K562 (cell line): ENCODE data around the gene PCBP3. TPM values are rescaled to one million over a fixed set of nuclear protein-coding genes. Genes with fewer than 3 reads are reported as not detected.

Experiments
- ATAC-seq: fragments of 200-7000 bp; cut with Tn5 transposase; 3 replicates; pipeline ENCODE4 v1.9.1; 2020; ENCODE audit warnings: moderate library complexity
- BruUV-seq: library from RNA; stranded (reverse); fragments of 400-500 nt; replicated peaks from 2 replicates; lab custom pipeline; 2021; lab: Mats Ljungman, UMichigan
- CTCF ChIA-PET: fragments of 300-600 bp; formaldehyde crosslinking; extraction: SDS; loops from one replicate; lab custom pipeline; 2021; ENCODE audit warnings: low intra/inter-chr PET ratio; lab: Yijun Ruan, JAX
- POLR2A ChIA-PET: fragments of 300-600, 350-650 bp; sonication (Branson Sonifier 250); formaldehyde crosslinking; extraction: SDS; loops from one replicate; lab custom pipeline; 2021; ENCODE audit warnings: antibody characterized with exemption, inconsistent platforms; lab: Yijun Ruan, JAX
- DNase-seq, 4 experiments: peaks; one replicate each; pipeline versions ENCODE4 v3.0.0 to v3.0.0-alpha.2; 2011 to 2018; ENCODE audit warnings: low spot score in 3 of 4, mixed read lengths in 3 of 4; ENCODE audit errors: extremely low read depth in 1 of 4
- FAIRE-seq: peaks from 2 replicates; lab custom pipeline; 2011; peaks lifted over from hg19 to GRCh38; lab: Jason Lieb, UNC
- H2AFZ ChIP-seq: 2 replicates; pipeline ENCODE4 v1.6.0; 2011; ENCODE audit warnings: low read depth, low read length, control low read depth, inconsistent platforms
- H3K27ac ChIP-seq: fragments of 200-600 bp; 3 replicates; pipeline ENCODE4 v1.8.0; 2011; ENCODE audit warnings: low read depth, mild to moderate bottlenecking, control low read depth, inconsistent platforms, low read length, moderate library complexity, mixed read lengths; ENCODE audit errors: extremely low read depth
- H3K27me3 ChIP-seq, 2 experiments: fragments of 300-600 bp in 1 of 2; 2 replicates in 1 of 2; 3 replicates in 1 of 2; pipeline versions ENCODE4 v1.6.0 to v1.8.0; 2011; ENCODE audit warnings: inconsistent platforms in 2 of 2, low read length in 2 of 2, mild to moderate bottlenecking in 1 of 2, mixed read lengths in 1 of 2, moderate library complexity in 1 of 2; ENCODE audit not compliant: control insufficient read depth in 2 of 2, insufficient read depth in 2 of 2
- H3K36me3 ChIP-seq: fragments of 300-600 bp; 3 replicates; pipeline ENCODE4 v1.8.0; 2011; ENCODE audit warnings: mild to moderate bottlenecking, low read length, inconsistent platforms; ENCODE audit not compliant: control insufficient read depth, insufficient read depth
- H3K4me1 ChIP-seq, 2 experiments: fragments of 200-600 bp in 1 of 2; replicated peaks in 1 of 2; 2 replicates in 1 of 2; 3 replicates in 1 of 2; pipeline versions ENCODE4 v1.5.1 to v1.8.0; 2011; ENCODE audit warnings: inconsistent platforms in 2 of 2, low read length in 2 of 2, mild to moderate bottlenecking in 1 of 2, mixed read lengths in 1 of 2, moderate library complexity in 1 of 2; ENCODE audit not compliant: control insufficient read depth in 2 of 2, insufficient read depth in 2 of 2
- H3K4me2 ChIP-seq: 2 replicates; pipeline ENCODE4 v1.6.1; 2011; ENCODE audit warnings: low read length, control low read depth, inconsistent platforms, mixed read lengths; ENCODE audit not compliant: insufficient read depth
- H3K4me3 ChIP-seq: fragments of 200-600 bp; sonication (generic), shearing (Covaris generic); 2 replicates; pipeline ENCODE4 v1.5.1; 2016; ENCODE audit warnings: control low read depth, inconsistent platforms
- H3K79me2 ChIP-seq: fragments of 200-600 bp; 3 replicates; pipeline ENCODE4 v1.8.0; 2011; ENCODE audit warnings: low read length, inconsistent platforms; ENCODE audit not compliant: control insufficient read depth, insufficient read depth
- H3K9ac ChIP-seq, 2 experiments: 2 replicates each; pipeline versions ENCODE4 v1.6.0 to v1.6.1; 2011; ENCODE audit warnings: low read depth in 2 of 2, low read length in 2 of 2, control low read depth in 1 of 2, inconsistent platforms in 1 of 2, mild to moderate bottlenecking in 1 of 2, mixed read lengths in 1 of 2; ENCODE audit not compliant: insufficient read depth in 1 of 2
- H3K9me1 ChIP-seq: one replicate; pipeline ENCODE4 v1.6.0; 2011; ENCODE audit warnings: inconsistent platforms, mild to moderate bottlenecking, low read length, moderate library complexity; ENCODE audit not compliant: control insufficient read depth, insufficient read depth
- H3K9me3 ChIP-seq: replicated peaks from 2 replicates; pipeline ENCODE4 v1.5.1; 2011; ENCODE audit warnings: low read depth, low read length, inconsistent platforms; ENCODE audit not compliant: control insufficient read depth, insufficient read depth
- H4K20me1 ChIP-seq: replicated peaks from 2 replicates; pipeline ENCODE4 v1.6.1; 2011; ENCODE audit warnings: low read length, inconsistent platforms, mixed read lengths; ENCODE audit not compliant: control insufficient read depth, insufficient read depth
- CHCHD3 ChIP-seq: fragments of 250-450 bp; sonication (Bioruptor Pico); IDR thresholded peaks from 2 replicates; pipeline ENCODE4 v2.1.2; 2022; ENCODE audit warnings: mild to moderate bottlenecking
- CSDE1 ChIP-seq, 2 experiments: fragments of 450-650 bp; IDR thresholded peaks; 2 replicates each; pipeline ENCODE4 v1.6.1; 2016; ENCODE audit warnings: mild to moderate bottlenecking in 1 of 2
- DLX4 ChIP-seq: fragments of 250-450 bp; sonication (Bioruptor Pico); IDR thresholded peaks from 2 replicates; pipeline ENCODE4 v1.6.1; 2021; ENCODE audit warnings: mild to moderate bottlenecking
- FIP1L1 ChIP-seq: fragments of 200-400 bp; formaldehyde crosslinking; IDR thresholded peaks from 2 replicates; pipeline ENCODE4 v1.6.1; 2018; ENCODE audit warnings: mild to moderate bottlenecking, low read depth, low read length; ENCODE audit not compliant: poor library complexity, severe bottlenecking
- FOXA3 ChIP-seq, 2 experiments: fragments of 450-650 bp in 1 of 2; sonication (generic) in 1 of 2; formaldehyde crosslinking; IDR thresholded peaks in 1 of 2; conservative IDR thresholded peaks in 1 of 2; 2 replicates each; pipeline versions ENCODE4 v1.4.0 to v1.8.0; 2020 to 2022; ENCODE audit warnings: mild to moderate bottlenecking in 2 of 2, missing genetic modification reagents in 1 of 2
- GATAD2B ChIP-seq: fragments of 450-650 bp; IDR thresholded peaks from 2 replicates; pipeline ENCODE4 v1.6.1; 2017; ENCODE audit warnings: mild to moderate bottlenecking, borderline replicate concordance
- HDAC1 ChIP-seq, 2 experiments: fragments of 450-650 bp; IDR thresholded peaks; 2 replicates each; pipeline ENCODE4 v1.6.1; 2016 to 2017; ENCODE audit warnings: inconsistent platforms in 1 of 2, mild to moderate bottlenecking in 1 of 2, moderate library complexity in 1 of 2
- MYC ChIP-seq, 2 experiments: fragments of 250-450 bp in 1 of 2; sonication (Bioruptor Pico) in 1 of 2; IDR thresholded peaks; 2 replicates each; pipeline versions ENCODE4 v1.5.1 to v1.6.1; 2012 to 2021; ENCODE audit warnings: low read depth in 2 of 2, borderline replicate concordance in 1 of 2, improper control_type of control experiment in 1 of 2, low read length in 1 of 2, mild to moderate bottlenecking in 1 of 2, moderate library complexity in 1 of 2
- SIN3A ChIP-seq, 2 experiments: fragments of 150-350 bp in 1 of 2; IDR thresholded peaks; 2 replicates each; pipeline ENCODE4 v1.6.1; 2011 to 2016; ENCODE audit warnings: borderline replicate concordance in 2 of 2, low read depth in 2 of 2, low read length in 2 of 2, mild to moderate bottlenecking in 2 of 2, moderate library complexity in 2 of 2; ENCODE audit not compliant: control insufficient read depth in 1 of 2
- SRF ChIP-seq, 2 experiments: fragments of 250-450, 450-650 bp in 1 of 2; sonication (Bioruptor Pico) in 1 of 2; sonication (generic) in 1 of 2; formaldehyde crosslinking; IDR thresholded peaks; 2 replicates each; pipeline versions ENCODE4 v1.5.0 to v1.5.1; 2020 to 2022; ENCODE audit warnings: mild to moderate bottlenecking in 1 of 2, missing genetic modification reagents in 1 of 2
- TCFL5 ChIP-seq: fragments of 250-450 bp; sonication (Bioruptor Pico); conservative IDR thresholded peaks from 2 replicates; pipeline ENCODE4 v1.6.1; 2021; ENCODE audit warnings: mild to moderate bottlenecking, moderate library complexity, matching md5 sums
- TEAD1 ChIP-seq, 2 experiments: fragments of 450-650 bp in 1 of 2; sonication (generic) in 1 of 2; formaldehyde crosslinking; IDR thresholded peaks; 2 replicates each; pipeline versions ENCODE4 v1.4.0 to v1.8.0; 2020 to 2022; ENCODE audit warnings: mild to moderate bottlenecking in 2 of 2, missing genetic modification reagents in 1 of 2
- YBX1 ChIP-seq: fragments of 450-650 bp; IDR thresholded peaks from 2 replicates; pipeline ENCODE4 v1.7.1; 2016; ENCODE audit warnings: mild to moderate bottlenecking
- ZNF146 ChIP-seq: IDR thresholded peaks from one replicate; pipeline ENCODE4 v1.6.1; 2018; ENCODE audit warnings: missing compliant biosample characterization; ENCODE audit not compliant: unreplicated experiment
- ZNF589 ChIP-seq: fragments of 200-800 bp; sonication (Bioruptor generic); IDR thresholded peaks from 2 replicates; pipeline ENCODE4 v1.6.1; 2016; ENCODE audit warnings: low read depth, missing genetic modification characterization, missing compliant biosample characterization
- WGBS: fragments of 100-300 bp; shearing (Covaris generic); methylation state at CpG from one replicate; pipeline ENCODE4 v1.1.6; 2016; ENCODE audit warnings: low coverage, mixed read lengths; ENCODE audit not compliant: insufficient coverage; ENCODE audit errors: missing lambda C conversion rate; 5-methylcytosine and 5-hydroxymethylcytosine counted together
- in situ Hi-C: fragments of 300-500 bp; cut with MboI; formaldehyde crosslinking; loops from 4 replicates; pipeline ENCODE4 v1.15.0; 2018; ENCODE audit warnings: inconsistent platforms, mixed read lengths
- intact Hi-C: fragments of 100-400 bp; cut with micrococcal nuclease; formaldehyde crosslinking; loops from 2 replicates; pipeline ENCODE4 v1.14.2; 2022
- polyA plus RNA-seq, 8 experiments: library from polyadenylated mRNA; depleted of rRNA in 4 of 8; stranded (reverse) in 5 of 8; unstranded in 3 of 8; fragments of >200 nt; fragmentation: Nextera tagmentation in 2 of 8; fragmentation: Illumina TruSeq in 1 of 8; extraction: Ambion mirVana in 2 of 8; extraction: Trizol in 1 of 8; gene quantifications; 2 replicates each; pipeline versions ENCODE4 v1.2.1 to v1.2.3, GENCODE V29; 2011 to 2014; ENCODE audit warnings: inconsistent platforms in 1 of 8, missing spikeins in 1 of 8
- total RNA-seq, 7 experiments: library from RNA; depleted of rRNA in 6 of 7; stranded (reverse); fragments of >200 nt in 6 of 7; fragmentation: Illumina TruSeq in 2 of 7; extraction: Trizol in 2 of 7; gene quantifications; 2 replicates each; pipeline versions ENCODE4 v1.2.1 to v1.2.3, GENCODE V29; 2011 to 2021; ENCODE audit warnings: low replicate concordance in 1 of 7

The PCBP3 gene
- total and polyA plus RNA-seq, 9 of the 15 experiments (the other 6 are each of a cell fraction or from before 2014, with no cell fraction given) = 0.18 TPM; not detected in 8

DNA sequence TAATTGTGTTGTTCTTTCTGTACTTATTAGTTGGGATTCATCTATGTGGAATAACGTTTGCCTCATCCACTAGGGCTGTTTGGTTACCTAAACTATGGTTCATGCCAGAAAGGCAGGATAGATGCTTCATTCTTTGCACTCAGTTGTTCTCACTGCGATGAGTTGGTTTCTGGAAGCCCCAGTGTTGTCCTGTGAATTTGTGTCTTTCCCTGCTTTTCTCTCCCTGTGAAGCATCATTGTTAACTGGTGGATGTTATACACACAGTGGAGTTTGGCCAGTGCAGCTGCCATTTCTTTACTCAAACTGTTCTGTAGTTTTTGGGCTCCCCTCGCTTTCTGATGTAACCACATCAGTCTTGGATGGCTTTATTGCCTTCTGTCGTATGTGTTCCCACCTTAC lies 194.4 kb downstream of the PCBP3 start:
- no peak for DNase-seq
- BruUV-seq = no TSS peak
- H3K4me2 ChIP-seq = no peak overlapping the region
- H3K27ac ChIP-seq = no peak overlapping the region
- no peak for TF ChIP-seq YBX1
- TF ChIP-seq FIP1L1 = no peak
- TF ChIP-seq SRF (CRISPR knock-in tag; IDR thresholded peaks at IDR 0.05) = no peak
- TF ChIP-seq, all 486 proteins: peak for 0
- in situ Hi-C loops = loop anchor here (25.0 kb wide), 1 partner anchor 876 kb away; no protein-coding TSS in a partner anchor
- H3K27me3 ChIP-seq = peaks cover 14 to 46% of the 10 kb centered on the region in 2 experiments; a peak in 4 of 5 replicates
- ChIA-PET POLR2A (no interaction called here), CTCF (no interaction called here)
- no peak for FAIRE-seq
- ATAC-seq = no peak
- no peaks in the 10 kb centered on the region for H3K9me1 ChIP-seq
- no peak overlapping the region for H3K9ac ChIP-seq
- H2AFZ ChIP-seq = no peak overlapping the region
- no peaks in the 10 kb centered on the region; the same call in 1 of the 2 replicates for H3K9me3 ChIP-seq
- H3K4me1 ChIP-seq = peaks cover 0 to 7% of the 10 kb centered on the region in 2 experiments; a peak in 1 of 5 replicates
- H3K79me2 ChIP-seq = no peaks in the 10 kb centered on the region
- no peak overlapping the region for H3K4me3 ChIP-seq
- WGBS = 1% methylated on average over 4 of the region's 4 CpGs
- intact Hi-C loops = no loop called here
- H3K36me3 ChIP-seq = no peaks in the 10 kb centered on the region
- peaks cover 7% of the 10 kb centered on the region for H4K20me1 ChIP-seq

GRCh38 chr21:45838634-45839033 lies 195.1 kb downstream of the PCBP3 start:
- WGBS = 0% methylated on average over 1 of the region's 1 CpG
- FAIRE-seq (no peak), DNase-seq (no peak), ATAC-seq (no peak)
- H3K79me2 ChIP-seq = no peaks in the 10 kb centered on the region
- no peak overlapping the region for H3K4me3 ChIP-seq
- BruUV-seq = no TSS peak
- no peaks in the 10 kb centered on the region for H3K36me3 ChIP-seq
- no peak overlapping the region for H3K27ac ChIP-seq
- intact Hi-C loops = no loop called here
- no peaks in the 10 kb centered on the region for H3K9me1 ChIP-seq
- ChIA-PET POLR2A (no interaction called here), CTCF (no interaction called here)
- H2AFZ ChIP-seq = no peak overlapping the region
- H3K9ac ChIP-seq = no peak overlapping the region
- peaks cover 14 to 39% of the 10 kb centered on the region in 2 experiments; a peak in 4 of 5 replicates for H3K27me3 ChIP-seq
- peaks cover 0 to 7% of the 10 kb centered on the region in 2 experiments; a peak in 1 of 5 replicates for H3K4me1 ChIP-seq
- in situ Hi-C loops = loop anchor here (25.0 kb wide), 1 partner anchor 876 kb away; no protein-coding TSS in a partner anchor
- peaks cover 7% of the 10 kb centered on the region for H4K20me1 ChIP-seq
- no peaks in the 10 kb centered on the region; the same call in 1 of the 2 replicates for H3K9me3 ChIP-seq
- H3K4me2 ChIP-seq = no peak overlapping the region
- TF ChIP-seq SIN3A (IDR thresholded peaks at IDR 0.05; ENCODE audit: borderline replicate concordance in 2 of 2, control insufficient read depth in 1 of 2, low read depth in 2 of 2, low read length in 2 of 2) (no peak), GATAD2B (no peak), FOXA3 (CRISPR knock-in tag; conservative IDR thresholded peaks at IDR 0.05 in 1 of 2, IDR thresholded peaks at IDR 0.05 in 1 of 2) (no peak), ZNF589 (no peak), ZNF146 (CRISPR knock-in tag) (no peak), DLX4 (CRISPR knock-in tag) (no peak), CHCHD3 (CRISPR knock-in tag) (no peak), TEAD1 (CRISPR knock-in tag; IDR thresholded peaks at IDR 0.05) (no peak), CSDE1 (IDR thresholded peaks at IDR 0.05) (no peak), HDAC1 (IDR thresholded peaks at IDR 0.05) (no peak), TCFL5 (CRISPR knock-in tag) (no peak), MYC (IDR thresholded peaks at IDR 0.05; ENCODE audit: low read depth, low read length) (no peak), MYC (CRISPR knock-in tag; IDR thresholded peaks at IDR 0.05; ENCODE audit: borderline replicate concordance, low read depth) (no peak), SRF (CRISPR knock-in tag; IDR thresholded peaks at IDR 0.05) (no peak)
